Neural progenitor cell (in vitro differentiated cells): ENCODE measurements around the gene FBXL5. TPM values are rescaled to one million over a fixed set of nuclear protein-coding genes. Genes with fewer than 3 reads are reported as not detected.

Experiments used
- DNase-seq: peaks from one replicate; pipeline ENCODE4 v3.0.0-alpha.2; 2016; ENCODE audit warnings: low spot score
- H2AFZ ChIP-seq: fragments of 200-600 bp; sonication (generic); replicated peaks from 2 replicates; pipeline ENCODE4 v1.6.1; 2016; ENCODE audit warnings: antibody characterized with exemption
- H3F3A ChIP-seq: fragments of 200-600 bp; sonication (generic); 2 replicates; pipeline ENCODE4 v1.6.1; 2016; ENCODE audit warnings: antibody characterized with exemption, low read depth
- H3K27ac ChIP-seq: fragments of 200-600 bp; sonication (generic); 2 replicates; pipeline ENCODE4 v1.5.1; 2016; ENCODE audit warnings: mild to moderate bottlenecking
- H3K27me3 ChIP-seq: fragments of 200-600 bp; sonication (generic); 2 replicates; pipeline ENCODE4 v1.6.1; 2016; ENCODE audit warnings: mild to moderate bottlenecking, moderate library complexity
- H3K36me3 ChIP-seq: fragments of 200-600 bp; sonication (generic); 2 replicates; pipeline ENCODE4 v1.5.1; 2016
- H3K4me1 ChIP-seq: fragments of 200-600 bp; sonication (generic); 2 replicates; pipeline ENCODE4 v1.6.1; 2016; ENCODE audit warnings: mixed run types
- H3K4me2 ChIP-seq: fragments of 200-600 bp; sonication (generic); 2 replicates; pipeline ENCODE4 v1.6.1; 2016
- H3K4me3 ChIP-seq: fragments of 200-600 bp; sonication (generic); 2 replicates; pipeline ENCODE4 v1.5.1; 2016
- H3K79me2 ChIP-seq: fragments of 200-600 bp; sonication (generic); 2 replicates; pipeline ENCODE4 v1.6.1; 2016; ENCODE audit warnings: low read depth
- H3K9ac ChIP-seq: fragments of 200-600 bp; sonication (generic); 2 replicates; pipeline ENCODE4 v1.6.1; 2016
- H3K9me3 ChIP-seq: fragments of 200-600 bp; sonication (generic); 2 replicates; pipeline ENCODE4 v1.5.1; 2016; ENCODE audit warnings: low read depth
- H4K20me1 ChIP-seq: fragments of 200-600 bp; sonication (generic); 2 replicates; pipeline ENCODE4 v1.6.1; 2016; ENCODE audit warnings: low read depth
- H3K27ac Mint-ChIP-seq: 3 replicates; pipeline ENCODE4 v1.8.0; 2021; ENCODE audit warnings: mixed read lengths
- H3K27me3 Mint-ChIP-seq: 2 replicates; pipeline ENCODE4 v1.8.0; 2022; ENCODE audit warnings: low read depth, mild to moderate bottlenecking, inconsistent platforms, moderate library complexity, mixed read lengths; ENCODE audit not compliant: insufficient read depth
- H3K36me3 Mint-ChIP-seq: 3 replicates; pipeline ENCODE4 v1.8.0; 2021; ENCODE audit warnings: mixed read lengths
- H3K4me1 Mint-ChIP-seq: 3 replicates; pipeline ENCODE4 v1.8.0; 2021; ENCODE audit warnings: mixed read lengths
- H3K4me3 Mint-ChIP-seq: 3 replicates; pipeline ENCODE4 v1.8.0; 2021; ENCODE audit warnings: mild to moderate bottlenecking, moderate library complexity, mixed read lengths
- H3K9me3 Mint-ChIP-seq: 3 replicates; pipeline ENCODE4 v1.8.0; 2020; ENCODE audit warnings: mixed read lengths
- EZH2 ChIP-seq: fragments of 200-600 bp; sonication (generic); IDR thresholded peaks from 2 replicates; pipeline ENCODE4 v1.6.1; 2017; ENCODE audit warnings: antibody characterized with exemption, mild to moderate bottlenecking, moderate library complexity
- EZH2phosphoT487 ChIP-seq: fragments of 200-600 bp; sonication (generic); IDR thresholded peaks from 2 replicates; pipeline ENCODE4 v1.6.1; 2017; ENCODE audit warnings: antibody characterized with exemption
- total RNA-seq: library from RNA; depleted of rRNA; stranded (reverse); fragments of >200 nt; gene quantifications from 2 replicates; pipeline ENCODE4 v1.2.3, GENCODE V29; 2015; ENCODE audit warnings: low replicate concordance
- TF ChIP-seq, protein P1 (sequence below): fragments of 200-600 bp; sonication (generic); IDR thresholded peaks from 2 replicates; pipeline ENCODE4 v1.5.1; 2017; ENCODE audit warnings: antibody characterized with exemption, mild to moderate bottlenecking

The FBXL5 gene
- total RNA-seq, 1 donor from 2014 or later, result 87.9 TPM

- Histone ChIP-seq H3K79me2 (peaks cover 94% of the 10 kb centered on the region), H2AFZ (no peak overlapping the region), H3K9me3 (no peaks in the 10 kb centered on the region), H3K27me3 (no peaks in the 10 kb centered on the region), H3K4me3 (no peak overlapping the region), H3K9ac (no peak overlapping the region), H4K20me1 (no peaks in the 10 kb centered on the region), H3K27ac (no peak overlapping the region), H3K36me3 (peaks cover 6% of the 10 kb centered on the region), H3K4me1 (no peaks in the 10 kb centered on the region), H3K4me2 (no peak overlapping the region), H3F3A (no peaks in the 10 kb centered on the region)
- TF ChIP-seq EZH2phosphoT487 (no peak), EZH2 (no peak)
- TF ChIP-seq, protein P1, sequence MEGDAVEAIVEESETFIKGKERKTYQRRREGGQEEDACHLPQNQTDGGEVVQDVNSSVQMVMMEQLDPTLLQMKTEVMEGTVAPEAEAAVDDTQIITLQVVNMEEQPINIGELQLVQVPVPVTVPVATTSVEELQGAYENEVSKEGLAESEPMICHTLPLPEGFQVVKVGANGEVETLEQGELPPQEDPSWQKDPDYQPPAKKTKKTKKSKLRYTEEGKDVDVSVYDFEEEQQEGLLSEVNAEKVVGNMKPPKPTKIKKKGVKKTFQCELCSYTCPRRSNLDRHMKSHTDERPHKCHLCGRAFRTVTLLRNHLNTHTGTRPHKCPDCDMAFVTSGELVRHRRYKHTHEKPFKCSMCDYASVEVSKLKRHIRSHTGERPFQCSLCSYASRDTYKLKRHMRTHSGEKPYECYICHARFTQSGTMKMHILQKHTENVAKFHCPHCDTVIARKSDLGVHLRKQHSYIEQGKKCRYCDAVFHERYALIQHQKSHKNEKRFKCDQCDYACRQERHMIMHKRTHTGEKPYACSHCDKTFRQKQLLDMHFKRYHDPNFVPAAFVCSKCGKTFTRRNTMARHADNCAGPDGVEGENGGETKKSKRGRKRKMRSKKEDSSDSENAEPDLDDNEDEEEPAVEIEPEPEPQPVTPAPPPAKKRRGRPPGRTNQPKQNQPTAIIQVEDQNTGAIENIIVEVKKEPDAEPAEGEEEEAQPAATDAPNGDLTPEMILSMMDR, result no peak
- Mint-ChIP-seq H3K4me1 (no peaks in the 10 kb centered on the region), H3K36me3 (peaks cover 27% of the 10 kb centered on the region), H3K27ac (no peak overlapping the region), H3K4me3 (no peak overlapping the region), H3K27me3 (no peaks in the 10 kb centered on the region), H3K9me3 (peaks cover 3% of the 10 kb centered on the region)
- no peak for DNase-seq
Observed at GRCh38 chr4:15672101-15672500, 16.9 kb upstream of the FBXL5 start.

- H3K27me3 Mint-ChIP-seq, result no peaks in the 10 kb centered on the region
- H3K27ac ChIP-seq, result no peak overlapping the region
- H3K9me3 ChIP-seq, result no peaks in the 10 kb centered on the region
- no peak overlapping the region for H2AFZ ChIP-seq
- H3K36me3 Mint-ChIP-seq, result peaks cover 25% of the 10 kb centered on the region
- no peak overlapping the region for H3K27ac Mint-ChIP-seq
- no peaks in the 10 kb centered on the region for H4K20me1 ChIP-seq
- no peaks in the 10 kb centered on the region for H3K27me3 ChIP-seq
- no peak overlapping the region for H3K4me3 Mint-ChIP-seq
- no peaks in the 10 kb centered on the region for H3K4me1 ChIP-seq
- peaks cover 9% of the 10 kb centered on the region for H3K36me3 ChIP-seq
- H3K4me1 Mint-ChIP-seq, result no peaks in the 10 kb centered on the region
- peaks cover 87% of the 10 kb centered on the region for H3K79me2 ChIP-seq
- no peak overlapping the region for H3K9ac ChIP-seq
- TF ChIP-seq, protein P1, result no peak
- H3K9me3 Mint-ChIP-seq, result no peaks in the 10 kb centered on the region
- H3K4me3 ChIP-seq, result no peak overlapping the region
- no peak overlapping the region for H3K4me2 ChIP-seq
- no peaks in the 10 kb centered on the region for H3F3A ChIP-seq
- no peak for DNase-seq
Observed at GRCh38 chr4:15670576-15670975, 15.4 kb upstream of the FBXL5 start.

GRCh38 chr4:15668566-15669435 lies 13.6 kb upstream of the FBXL5 start:
- Histone ChIP-seq H3K4me2 (no peak overlapping the region), H3K9me3 (no peaks in the 10 kb centered on the region), H3K4me1 (no peaks in the 10 kb centered on the region), H3K36me3 (peaks cover 9% of the 10 kb centered on the region), H3K4me3 (no peak overlapping the region), H4K20me1 (no peaks in the 10 kb centered on the region), H3K9ac (no peak overlapping the region), H3K27me3 (no peaks in the 10 kb centered on the region), H3K79me2 (peaks cover 69% of the 10 kb centered on the region), H3F3A (no peaks in the 10 kb centered on the region), H2AFZ (no peak overlapping the region), H3K27ac (no peak overlapping the region)
- Mint-ChIP-seq H3K27ac (no peak overlapping the region), H3K9me3 (no peaks in the 10 kb centered on the region), H3K4me3 (no peak overlapping the region), H3K4me1 (no peaks in the 10 kb centered on the region), H3K27me3 (no peaks in the 10 kb centered on the region), H3K36me3 (peaks cover 20% of the 10 kb centered on the region)
- TF ChIP-seq, protein P1, result no peak
- TF ChIP-seq EZH2 (no peak), EZH2phosphoT487 (no peak)
- no peak for DNase-seq
